Cerebellar cortex (tissue), 1 donor: ENCODE data around the gene COA6.
A peak's percentile ranks its signal among the peaks of the same experiment; 100 is the strongest.
"Not testable (repeated sequence)": the region's sequence is repeated elsewhere in the genome, so short reads cannot be mapped to it uniquely, and the experiment has no call there.

Source experiments
- DNase-seq: peaks from one replicate; pipeline ENCODE4 v3.0.0-alpha.2; 2015; ENCODE audit warnings: low spot score

Gene COA6, protein sequence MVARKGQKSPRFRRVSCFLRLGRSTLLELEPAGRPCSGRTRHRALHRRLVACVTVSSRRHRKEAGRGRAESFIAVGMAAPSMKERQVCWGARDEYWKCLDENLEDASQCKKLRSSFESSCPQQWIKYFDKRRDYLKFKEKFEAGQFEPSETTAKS

GRCh38 chr1:234373064-234373958 is at the start of gene COA6:
Gene COA6, plus strand, starts transcription at chr1:234373456. Its CDS starts 11 bp downstream, at chr1:234373467.
- peak; percentile 96 for DNase-seq

GRCh38 chr1:234324821-234325220 is 48.4 kb upstream of the COA6 start:
- no peak for DNase-seq

DNA sequence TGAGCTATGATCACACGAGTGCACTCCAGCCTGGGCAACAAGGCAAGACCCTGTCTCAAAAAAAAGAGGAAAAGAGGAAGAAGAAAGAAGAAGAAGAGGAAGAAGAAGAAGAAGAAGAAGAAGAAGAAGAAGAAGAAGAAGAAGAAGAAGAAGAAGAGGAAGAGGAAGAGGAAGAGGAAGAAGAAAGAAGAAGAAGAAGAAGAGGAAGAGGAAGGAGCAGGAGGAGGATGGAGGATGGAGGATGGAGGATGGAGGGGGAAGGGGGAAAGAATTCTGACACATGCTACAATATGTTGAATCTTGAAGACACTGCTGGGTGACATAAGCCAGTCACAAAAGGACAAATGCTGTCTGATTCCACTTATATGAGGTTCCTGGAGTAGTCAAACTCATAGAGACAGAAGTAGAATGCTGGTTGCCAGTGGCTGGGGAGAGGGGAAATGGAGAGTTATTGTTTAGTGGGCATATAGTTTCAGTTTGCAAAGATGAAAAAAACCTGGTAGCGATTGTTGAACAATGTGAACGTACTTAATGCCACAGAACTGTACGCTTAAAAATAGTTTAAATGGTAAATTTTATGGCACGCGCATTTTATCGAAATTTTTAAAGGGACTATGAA is 47.3 kb upstream of the COA6 start:
- DNase-seq: no peak

GRCh38 chr1:234326497-234327366 is 46.5 kb upstream of the COA6 start:
- DNase-seq: peak; percentile 73

DNA sequence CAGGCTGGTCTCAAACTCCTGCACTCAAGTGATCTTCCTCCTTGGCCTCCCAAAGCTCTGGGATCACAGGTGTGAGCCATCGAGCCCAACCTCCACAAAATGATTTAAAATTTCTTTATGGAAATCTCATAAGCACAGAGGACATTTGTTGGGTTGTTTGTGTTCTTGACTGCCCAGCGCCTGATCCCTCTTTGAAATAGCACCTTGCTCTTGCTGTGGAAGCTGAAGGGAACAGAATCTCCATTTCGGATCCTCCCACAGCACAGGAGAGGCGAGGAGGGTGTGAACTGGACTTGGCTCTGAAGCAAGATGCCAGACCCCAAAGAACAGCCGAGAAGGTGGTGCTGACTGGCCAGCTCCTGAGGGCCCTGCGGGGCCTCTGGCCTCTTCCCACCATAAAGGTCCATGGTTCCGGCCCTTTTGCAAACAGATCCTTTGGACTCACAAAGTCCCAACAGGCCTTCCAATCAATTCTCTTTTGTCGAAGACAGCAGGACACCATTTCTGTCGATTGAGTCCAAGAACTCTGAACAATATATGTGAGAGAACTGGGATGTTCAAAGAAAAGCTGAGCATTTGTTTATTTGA is 45.6 kb upstream of the COA6 start:
- DNase-seq: no peak

- DNase-seq: no peak
These were observed 42.4 kb upstream of the COA6 start for GRCh38 chr1:234330843-234331215.

DNA sequence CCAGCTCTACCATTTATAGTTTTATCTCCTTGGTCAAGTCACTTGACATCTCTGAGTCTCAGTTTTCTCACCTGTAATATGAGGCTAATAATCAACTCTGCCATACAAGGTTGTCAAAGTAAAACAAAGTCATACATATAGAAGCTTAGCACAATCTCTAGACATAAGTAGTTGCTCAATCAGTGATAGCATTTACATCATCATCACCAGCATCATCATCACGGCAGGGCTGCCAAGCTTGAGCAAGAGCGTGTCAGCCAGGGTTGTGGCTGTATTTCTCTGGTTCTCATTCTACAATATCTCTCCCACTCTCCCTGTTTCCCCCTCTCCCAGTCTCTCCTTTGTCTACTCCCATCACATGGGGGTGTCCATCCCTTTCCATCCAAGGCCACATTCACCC is 41.7 kb upstream of the COA6 start:
- no peak for DNase-seq

- DNase-seq: no peak
These were observed 36.9 kb upstream of the COA6 start for GRCh38 chr1:234336359-234336758.

- no peak for DNase-seq
These were observed 36.0 kb upstream of the COA6 start for GRCh38 chr1:234337233-234337632.

DNA sequence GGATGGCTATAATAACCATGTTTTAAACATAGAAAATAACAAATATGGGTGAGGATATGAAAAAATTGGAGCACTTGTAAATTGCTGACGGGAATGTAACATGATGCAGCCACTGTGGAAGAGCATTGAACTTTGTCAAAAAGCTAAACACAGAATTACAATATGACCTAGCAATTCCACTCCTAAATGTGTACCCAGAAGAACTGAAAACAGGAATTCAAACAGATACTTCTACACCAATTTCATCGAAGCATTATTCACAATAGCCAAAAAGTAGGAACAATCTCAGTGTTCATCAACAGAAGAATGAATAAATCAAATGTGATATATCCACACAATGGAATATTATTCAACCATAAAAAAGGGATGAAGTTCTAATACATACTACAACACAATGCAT is 32.7 kb upstream of the COA6 start:
- DNase-seq: no peak

GRCh38 chr1:234342774-234343173 is 30.5 kb upstream of the COA6 start:
- DNase-seq: no peak

DNA sequence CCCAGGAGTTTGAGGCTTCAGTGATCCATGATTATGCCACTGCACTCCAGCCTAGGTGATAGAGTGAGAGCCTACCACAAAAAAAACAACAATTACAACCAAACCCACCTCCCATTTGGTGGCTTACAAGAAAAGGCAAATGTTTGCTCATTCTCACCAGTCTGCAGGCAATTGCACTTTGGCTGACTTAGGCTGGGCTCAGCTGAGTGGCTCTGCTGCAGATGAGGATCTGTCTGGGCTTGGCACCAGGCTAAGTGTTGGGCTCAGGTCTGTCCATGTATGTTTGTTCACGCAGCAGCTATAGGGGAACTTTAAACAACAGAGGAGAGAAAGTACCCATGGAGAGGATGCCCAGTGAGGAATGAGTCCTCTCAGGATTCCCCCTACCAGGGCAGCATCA is 28.0 kb upstream of the COA6 start:
- no peak for DNase-seq

GRCh38 chr1:234348964-234349363 is 24.3 kb upstream of the COA6 start:
- DNase-seq: no peak

DNA sequence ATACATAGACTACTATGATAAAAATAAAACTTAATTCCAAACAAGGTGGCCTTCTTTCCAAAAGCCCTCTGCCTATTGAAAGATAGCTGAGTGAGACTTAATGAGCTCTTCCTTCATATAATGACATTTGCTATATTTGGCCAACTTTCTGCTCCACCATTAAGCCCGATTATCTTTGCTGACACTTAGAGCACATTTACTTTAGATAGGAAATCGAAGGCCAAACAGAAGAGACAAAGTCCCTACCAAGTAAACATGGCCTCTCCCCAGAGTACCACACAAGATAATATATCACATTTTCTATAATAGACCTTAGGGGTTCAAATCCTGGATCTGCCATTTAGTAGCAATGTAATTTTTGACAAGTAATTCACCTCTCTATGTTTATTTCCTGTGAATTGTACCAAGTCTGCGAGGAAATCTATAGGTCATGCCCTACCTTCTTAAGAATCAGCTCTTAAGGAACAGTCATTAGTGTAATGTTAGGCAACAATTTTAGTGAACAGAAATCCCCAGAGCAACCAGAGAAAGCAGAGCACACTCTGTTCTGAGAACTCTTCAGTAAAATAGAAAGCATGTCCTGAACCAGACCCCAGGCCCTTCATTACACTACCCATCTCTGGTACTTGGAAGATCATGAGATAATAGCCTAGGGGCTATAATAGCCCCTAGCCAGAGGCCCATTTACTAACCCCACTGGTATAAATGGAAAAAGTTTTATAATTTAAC is 17.3 kb upstream of the COA6 start:
- no peak for DNase-seq

DNA sequence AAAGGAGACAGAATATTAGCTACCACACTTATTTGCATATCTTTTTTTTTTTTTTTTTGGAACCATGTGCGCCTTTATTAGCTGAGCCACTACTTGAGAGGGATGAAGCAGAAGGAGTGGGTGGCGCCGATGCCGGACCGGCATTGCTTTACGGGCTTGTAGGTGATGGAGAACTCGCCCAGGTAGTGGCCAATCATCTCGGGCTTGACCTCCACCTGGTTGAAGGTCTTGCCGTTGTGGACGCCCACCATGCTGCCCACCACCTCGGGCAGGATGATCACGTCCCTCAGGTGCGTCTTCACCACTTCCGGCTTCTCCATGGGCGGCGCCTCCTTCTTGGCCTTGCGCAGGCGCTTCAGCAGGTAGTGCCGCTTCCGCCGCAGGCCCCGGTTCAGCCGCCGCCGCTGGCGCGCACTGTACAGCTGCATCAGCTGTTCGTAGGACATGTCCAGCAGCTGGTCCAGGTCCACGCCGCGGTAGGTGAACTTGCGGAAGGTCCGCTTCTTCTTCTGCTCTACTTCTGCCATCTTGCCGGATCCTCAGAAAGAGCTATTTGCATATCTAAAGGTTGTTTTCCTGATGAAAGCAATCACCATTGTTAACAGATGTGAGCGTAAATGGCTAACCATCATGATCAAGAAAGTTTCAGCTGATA is 16.5 kb upstream of the COA6 start:
- DNase-seq: not testable (repeated sequence)

DNA sequence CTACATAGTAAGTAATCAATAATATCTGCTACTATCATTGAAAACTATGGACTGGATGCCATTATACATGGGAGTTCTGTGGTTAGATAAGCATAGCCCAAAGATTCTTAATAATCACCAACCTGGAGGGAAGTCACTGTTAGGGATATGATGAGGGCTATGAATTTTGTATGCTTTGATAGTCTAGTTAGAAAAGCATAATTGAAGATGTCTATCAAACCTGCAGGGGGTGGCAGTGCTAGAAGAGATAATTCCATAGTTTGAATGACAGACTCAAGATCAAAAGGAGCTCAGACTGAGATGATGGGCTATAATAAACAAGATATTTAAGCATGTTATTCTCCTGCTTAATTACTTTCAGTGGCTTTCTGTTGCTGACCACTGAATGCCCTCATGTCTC is 15.4 kb upstream of the COA6 start:
- no peak for DNase-seq

GRCh38 chr1:234361102-234361603 is 12.1 kb upstream of the COA6 start:
- no peak for DNase-seq

DNA sequence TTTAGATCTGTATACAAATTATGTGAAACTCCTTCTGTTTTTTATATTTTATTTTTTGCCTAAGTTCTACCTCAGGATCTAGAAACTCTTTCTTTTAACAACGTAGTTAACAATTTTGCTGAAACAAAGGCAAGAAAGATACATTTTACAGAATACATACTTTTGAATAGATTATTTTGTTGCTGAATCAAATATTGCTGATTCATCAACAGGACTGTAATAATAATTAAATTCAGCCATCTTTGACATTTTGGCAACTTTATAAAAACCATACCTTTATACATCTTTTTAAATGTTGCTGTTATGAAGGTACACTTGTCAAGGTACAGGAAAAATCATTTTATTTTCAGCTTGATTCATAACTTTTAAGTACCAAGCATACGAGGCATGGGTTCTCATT is 10.7 kb upstream of the COA6 start:
- DNase-seq: no peak

DNA sequence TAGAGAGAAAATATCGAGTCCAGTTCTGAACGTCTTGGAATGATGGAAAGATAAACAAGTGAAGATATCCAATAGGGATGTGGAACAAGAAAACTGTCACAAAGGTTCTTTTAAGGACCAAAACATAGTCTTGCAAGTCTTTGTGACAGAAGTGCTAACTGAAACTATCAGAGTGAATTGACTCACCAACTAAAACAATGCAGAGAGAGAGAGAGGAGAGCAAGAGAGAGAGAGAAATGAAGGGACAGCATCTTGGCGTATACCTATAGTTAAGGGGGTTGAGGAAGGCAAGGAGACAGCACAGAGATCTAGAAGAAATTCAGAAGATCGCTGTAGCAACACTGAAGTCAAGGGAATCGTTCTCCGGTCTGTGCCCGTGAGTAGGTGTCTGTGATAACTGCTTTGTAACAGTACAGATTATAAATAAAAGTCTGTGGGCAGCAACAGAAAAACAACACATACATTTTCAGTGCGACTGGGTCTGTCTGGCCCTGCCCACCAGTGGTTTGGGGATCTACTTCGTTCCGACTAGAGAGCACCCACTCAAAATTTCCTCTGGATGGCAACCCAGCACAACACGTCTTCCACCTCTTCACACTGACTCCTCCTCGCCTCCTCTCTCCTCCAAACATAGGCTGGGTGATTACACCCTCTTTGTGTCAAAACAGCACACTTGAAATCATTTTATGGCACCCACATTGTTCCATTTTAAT is 4.8 kb upstream of the COA6 start:
- no peak for DNase-seq

DNA sequence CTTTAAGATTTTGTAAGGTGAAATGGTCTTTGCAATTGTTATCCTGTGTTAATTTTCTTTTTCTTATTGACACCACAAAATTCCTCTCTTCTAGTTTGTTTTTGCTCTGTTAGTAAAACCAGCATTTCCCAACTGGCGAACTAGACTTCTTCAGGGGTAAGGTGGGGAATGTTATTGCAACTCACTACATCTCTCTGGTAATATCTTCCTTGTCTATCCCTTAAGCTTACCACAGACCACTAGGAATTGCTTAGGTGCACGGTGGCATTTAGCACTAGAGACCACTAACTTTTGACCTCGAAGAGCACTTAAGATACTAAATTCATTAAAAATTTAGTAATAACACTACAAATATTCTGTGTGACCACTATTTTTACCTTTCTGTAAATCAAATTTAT is 4.2 kb upstream of the COA6 start:
- DNase-seq: no peak
